ENCODE results near the gene KLC1.
"Not testable (repeated sequence)": the region's sequence is repeated elsewhere in the genome, so short reads cannot be mapped to it uniquely, and the experiment has no call there.

Gene KLC1

GRCh38 chr14:103628684-103629502 lies at the start of gene KLC1:
TSS of gene KLC1 (plus strand) at chr14:103629211. CDS start at chr14:103654565, 25,354 bp downstream.
- peak; percentile 31 to 32 for DNase-seq

DNA sequence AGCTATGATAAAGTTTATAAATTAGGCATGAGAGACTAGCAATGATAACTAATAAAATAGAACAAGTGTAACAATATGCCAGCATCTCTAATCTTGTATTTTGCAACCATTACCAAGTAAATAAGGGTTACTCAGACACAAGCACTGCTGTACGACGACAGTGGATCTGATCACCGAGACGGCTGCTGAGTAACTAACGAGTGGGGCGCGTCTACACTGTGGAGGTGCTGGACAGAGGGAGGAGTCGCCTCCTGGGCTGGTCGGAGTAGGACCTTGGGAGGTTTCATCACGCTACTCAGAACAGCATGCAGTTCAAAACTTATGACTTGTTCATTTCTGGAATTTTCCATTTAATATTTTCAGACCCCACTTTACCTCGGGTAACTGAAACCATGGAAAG lies 47.8 kb upstream of the KLC1 start:
- no peak for DNase-seq

GRCh38 chr14:103581954-103582703 lies 46.9 kb upstream of the KLC1 start:
- DNase-seq: no peak

DNA sequence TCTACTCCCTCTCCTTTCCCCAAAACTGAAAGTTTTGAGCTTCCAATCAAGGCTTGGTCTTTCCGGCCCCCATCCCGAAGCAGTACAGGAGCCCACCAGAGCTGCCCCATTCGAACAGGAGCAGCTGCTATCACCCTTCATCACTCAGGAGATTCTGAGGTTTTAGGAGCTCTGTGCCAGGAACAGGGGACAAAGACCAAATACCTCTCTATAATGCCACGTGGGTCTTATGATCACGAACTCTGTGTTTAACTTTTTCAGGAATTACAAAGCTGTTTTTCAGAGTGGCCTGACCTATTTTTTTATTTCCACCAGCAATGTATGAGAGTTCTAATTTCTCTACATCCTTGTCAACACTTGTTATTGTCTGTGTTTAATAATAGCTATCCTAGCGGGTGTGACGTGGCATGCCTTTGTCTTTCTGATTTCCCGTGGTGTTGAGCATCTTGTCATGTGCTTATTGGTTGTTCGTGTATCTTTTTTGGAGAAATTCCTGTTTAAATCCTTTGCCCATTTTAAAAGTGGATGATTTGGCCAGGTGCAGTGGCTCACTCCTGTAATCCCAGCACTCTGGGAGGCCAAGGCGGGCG lies 44.6 kb upstream of the KLC1 start:
- no peak for DNase-seq

GRCh38 chr14:103593577-103593976 lies 35.4 kb upstream of the KLC1 start:
- DNase-seq: no peak

DNA sequence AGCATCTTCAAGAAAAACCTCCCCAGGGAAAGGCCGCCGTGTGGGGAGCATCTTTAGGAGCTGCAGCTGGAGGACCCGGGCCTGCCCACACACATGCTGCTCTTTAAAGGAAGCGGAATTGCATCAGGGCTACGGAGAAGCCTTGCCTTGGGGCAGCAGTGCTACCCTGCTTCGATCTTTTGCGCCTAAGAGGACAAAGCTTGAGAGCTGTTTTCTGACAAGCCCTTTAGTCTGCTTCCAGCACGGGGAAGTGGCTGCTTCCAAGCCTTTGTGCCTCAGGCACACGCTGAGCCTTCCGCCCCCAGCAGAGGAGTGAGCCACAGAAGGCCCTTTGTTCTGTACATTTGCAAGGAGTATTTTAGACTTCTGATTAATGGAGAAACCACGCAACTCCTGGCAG lies 34.7 kb upstream of the KLC1 start:
- DNase-seq: no peak

- DNase-seq: no peak
These were observed 31.2 kb upstream of the KLC1 start for GRCh38 chr14:103597623-103598377.

GRCh38 chr14:103600503-103600902 lies 28.5 kb upstream of the KLC1 start:
- DNase-seq: no peak

GRCh38 chr14:103604620-103605019 lies 24.4 kb upstream of the KLC1 start:
- DNase-seq: no peak

DNA sequence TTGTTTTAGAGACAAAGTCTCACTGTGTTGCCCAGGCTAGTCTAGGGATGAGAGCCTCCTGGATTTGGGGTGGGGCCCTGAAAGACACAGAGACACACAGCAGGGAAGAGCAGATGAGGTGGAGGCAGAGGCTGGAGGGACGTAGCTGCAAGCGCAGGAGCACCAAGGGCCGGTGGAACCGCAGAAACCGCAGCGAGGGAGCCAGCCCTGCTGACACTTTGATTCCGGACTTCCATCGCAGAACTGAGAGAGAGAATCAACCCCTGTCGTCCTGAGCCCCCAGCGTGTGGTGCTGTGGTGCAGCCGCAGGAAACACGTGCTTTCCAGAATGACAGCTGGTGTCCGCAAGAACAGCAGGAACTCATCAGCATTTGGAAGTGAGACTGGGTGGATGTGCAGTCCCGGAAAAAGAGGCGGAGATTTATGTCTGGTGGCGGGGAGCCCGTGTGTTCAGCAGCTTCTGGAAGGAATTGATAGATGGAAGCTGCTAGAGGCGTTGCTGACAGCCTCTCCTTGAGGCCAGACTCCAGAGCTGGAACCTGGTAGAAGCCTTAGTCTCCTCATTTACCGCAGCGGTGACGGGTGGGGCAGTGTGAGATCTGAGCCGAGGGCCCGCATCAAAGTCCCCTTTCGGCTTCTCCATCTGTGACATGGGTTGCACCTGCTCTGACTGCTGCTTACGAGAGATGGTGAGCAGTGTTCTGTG lies 21.9 kb upstream of the KLC1 start:
- peak; percentile 94 to 98 for DNase-seq

DNA sequence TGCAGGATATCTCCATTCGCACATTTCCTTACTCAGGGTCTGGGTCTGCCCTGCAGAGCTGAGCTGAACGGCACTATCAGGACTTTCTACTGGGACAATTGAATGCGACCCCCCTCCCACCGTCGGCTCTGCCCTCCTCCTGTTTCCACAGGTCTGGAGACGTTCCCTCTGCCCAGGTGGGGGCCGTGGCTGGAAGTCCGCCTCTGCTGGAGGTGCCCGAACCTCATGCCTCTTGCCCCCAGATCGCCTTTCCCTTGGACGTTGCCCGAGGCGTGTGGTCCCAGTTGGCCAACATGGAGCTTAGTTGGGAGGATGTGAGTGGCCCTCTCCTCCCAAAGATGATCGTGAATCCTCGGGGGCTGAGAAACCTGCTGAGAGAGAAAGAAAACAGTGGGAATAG lies 21.2 kb upstream of the KLC1 start:
- DNase-seq: no peak

- DNase-seq: not testable (repeated sequence)
These were observed 19.9 kb upstream of the KLC1 start for GRCh38 chr14:103609081-103609480.

DNA sequence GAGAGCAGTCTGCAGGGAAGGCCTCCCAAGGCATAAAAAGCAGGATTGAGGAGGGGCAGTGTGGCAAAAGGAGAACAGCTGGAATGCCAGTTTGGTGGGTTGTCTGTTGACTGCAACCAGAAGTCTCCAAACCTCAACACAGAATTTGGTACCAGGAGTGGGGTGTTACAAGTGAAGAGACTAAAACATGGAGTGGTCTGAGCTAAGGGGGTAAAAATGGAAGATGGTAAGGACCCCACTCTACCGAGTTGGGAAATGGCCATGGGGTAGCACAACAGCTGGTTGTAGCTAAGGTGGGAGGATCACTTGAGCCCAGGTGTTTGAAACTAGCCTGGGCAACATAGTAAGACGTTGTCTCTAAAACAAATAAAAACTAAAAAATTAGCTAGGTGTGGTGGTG lies 17.8 kb upstream of the KLC1 start:
- DNase-seq: no peak

- peak in 1 of 2 experiments; percentile 12 for DNase-seq
These were observed 15.5 kb upstream of the KLC1 start for GRCh38 chr14:103613517-103613916.

DNA sequence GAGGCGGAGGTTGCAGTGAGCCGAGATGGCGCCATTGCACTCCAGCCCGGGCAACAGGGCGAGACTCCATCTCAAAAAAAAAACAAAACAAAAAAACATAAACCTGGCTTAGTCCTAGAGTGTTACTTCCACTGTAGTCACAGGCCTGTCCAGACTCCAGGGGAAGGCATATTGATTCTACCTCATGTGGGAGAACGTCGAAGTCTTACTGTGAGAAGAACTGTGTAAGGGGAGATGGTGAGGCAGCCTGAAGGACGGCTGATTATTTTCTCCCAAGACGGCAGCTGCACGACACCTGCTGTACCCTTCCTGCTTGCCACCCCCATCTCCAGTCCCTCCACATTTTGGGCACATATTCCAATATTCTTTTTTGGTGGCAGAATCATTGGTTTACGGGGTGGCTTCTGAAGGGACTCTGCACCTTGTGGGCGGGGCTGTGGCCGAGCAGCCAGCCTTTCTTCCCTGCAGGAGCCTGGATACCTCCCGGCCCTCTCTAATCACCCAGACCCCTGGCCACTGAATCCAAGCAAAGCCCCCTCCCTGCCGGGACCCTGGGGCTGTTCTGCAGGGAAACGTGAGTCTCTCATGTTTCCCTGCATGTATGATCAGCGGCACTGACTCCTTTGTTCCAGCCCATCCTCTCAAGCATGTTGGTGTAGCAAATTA lies 12.2 kb upstream of the KLC1 start:
- no peak for DNase-seq

DNA sequence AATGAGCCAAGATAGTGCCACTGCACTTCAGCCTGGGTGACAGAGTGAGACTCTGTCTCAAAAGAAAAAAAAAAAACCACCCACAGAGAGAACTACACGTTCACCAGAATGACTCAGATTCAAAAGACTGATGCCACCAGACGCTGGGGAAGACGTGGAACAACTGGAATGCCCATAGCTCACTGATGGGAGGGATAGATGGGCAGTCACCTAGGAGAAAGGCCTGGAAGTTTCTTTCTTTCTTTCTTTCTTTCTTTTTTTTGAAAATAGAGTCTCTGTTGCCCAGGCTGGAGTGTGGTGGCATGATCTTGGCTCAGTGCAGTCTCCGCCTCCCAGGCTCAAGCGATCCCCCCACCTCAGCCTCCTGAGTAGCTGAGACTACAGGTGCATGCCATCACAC lies 10.0 kb upstream of the KLC1 start:
- DNase-seq: no peak

GRCh38 chr14:103621860-103622259 lies 7.2 kb upstream of the KLC1 start:
- DNase-seq: no peak

GRCh38 chr14:103623308-103623707 lies 5.7 kb upstream of the KLC1 start:
- no peak for DNase-seq

DNA sequence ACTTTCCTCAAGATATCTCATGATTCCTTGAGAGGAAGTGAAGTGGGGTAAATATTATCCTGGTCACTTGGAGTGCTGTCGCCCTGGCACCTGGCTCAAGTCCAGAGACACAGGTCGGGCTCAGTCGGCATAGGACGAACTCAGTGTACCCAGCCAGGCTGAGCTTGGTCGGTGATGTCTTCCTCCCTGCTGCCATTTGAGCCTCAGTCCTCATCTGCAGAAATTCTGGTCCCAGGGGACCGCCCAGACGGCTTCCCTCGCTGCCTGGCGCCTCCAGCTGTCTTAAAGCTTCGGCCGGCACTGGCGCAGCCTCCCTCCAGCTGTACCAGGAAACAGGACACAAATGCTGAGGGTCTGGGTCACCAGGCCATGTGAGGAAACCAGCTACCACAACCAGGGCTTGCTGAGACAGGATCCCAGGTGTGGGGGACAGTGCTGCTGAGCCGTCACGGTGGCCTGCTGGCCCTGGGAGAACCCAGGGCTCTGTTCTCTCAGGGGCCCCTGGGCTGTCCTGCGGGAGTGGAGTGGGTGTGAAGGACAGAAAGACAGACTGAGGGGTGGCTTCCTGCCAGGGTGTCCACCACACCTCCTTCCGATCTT lies 5.0 kb upstream of the KLC1 start:
- DNase-seq: no peak

DNA sequence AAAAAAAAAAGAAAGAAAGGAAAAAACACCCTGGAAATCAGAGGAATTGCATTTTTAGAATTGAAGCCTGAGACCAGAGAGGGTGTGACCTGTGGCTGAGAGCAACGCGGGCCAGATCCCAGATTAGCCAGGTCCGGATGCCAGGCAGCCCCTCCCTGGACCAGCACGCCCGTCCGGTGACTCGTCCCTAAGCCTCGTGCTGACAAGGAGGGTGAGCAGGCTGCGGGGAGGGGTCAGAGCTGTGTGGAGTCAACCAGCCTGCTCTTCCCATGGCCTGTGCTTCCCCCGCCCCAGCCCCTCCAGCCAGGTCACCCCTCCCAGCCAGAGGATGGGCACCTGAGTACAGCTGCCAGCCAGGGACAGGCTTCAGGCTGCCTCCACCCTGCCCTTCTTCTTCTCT lies 4.2 kb upstream of the KLC1 start:
- no peak for DNase-seq

GRCh38 chr14:103625356-103626095 lies 3.5 kb upstream of the KLC1 start:
- no peak for DNase-seq

Measured in Kasumi-1 (cell line).